K562 (cell line): ENCODE data around the gene BMP8B. TPM values are rescaled to one million over a fixed set of nuclear protein-coding genes. Genes with fewer than 3 reads are reported as not detected.

Experiments used
- ATAC-seq: fragments of 200-7000 bp; cut with Tn5 transposase; 3 replicates; pipeline ENCODE4 v1.9.1; 2020; ENCODE audit warnings: moderate library complexity
- BruUV-seq: library from RNA; stranded (reverse); fragments of 400-500 nt; replicated peaks from 2 replicates; lab custom pipeline; 2021; lab: Mats Ljungman, UMichigan
- CTCF ChIA-PET: fragments of 300-600 bp; formaldehyde crosslinking; extraction: SDS; loops from one replicate; lab custom pipeline; 2021; ENCODE audit warnings: low intra/inter-chr PET ratio; lab: Yijun Ruan, JAX
- POLR2A ChIA-PET: fragments of 300-600, 350-650 bp; sonication (Branson Sonifier 250); formaldehyde crosslinking; extraction: SDS; loops from one replicate; lab custom pipeline; 2021; ENCODE audit warnings: antibody characterized with exemption, inconsistent platforms; lab: Yijun Ruan, JAX
- DNase-seq, 4 experiments: peaks; one replicate each; pipeline versions ENCODE4 v3.0.0 to v3.0.0-alpha.2; 2011 to 2018; ENCODE audit warnings: low spot score in 3 of 4, mixed read lengths in 3 of 4; ENCODE audit errors: extremely low read depth in 1 of 4
- FAIRE-seq: peaks from 2 replicates; lab custom pipeline; 2011; peaks lifted over from hg19 to GRCh38; lab: Jason Lieb, UNC
- H2AFZ ChIP-seq: 2 replicates; pipeline ENCODE4 v1.6.0; 2011; ENCODE audit warnings: low read depth, low read length, control low read depth, inconsistent platforms
- H3K27ac ChIP-seq: fragments of 200-600 bp; 3 replicates; pipeline ENCODE4 v1.8.0; 2011; ENCODE audit warnings: low read depth, mild to moderate bottlenecking, control low read depth, inconsistent platforms, low read length, moderate library complexity, mixed read lengths; ENCODE audit errors: extremely low read depth
- H3K27me3 ChIP-seq, 2 experiments: fragments of 300-600 bp in 1 of 2; 2 replicates in 1 of 2; 3 replicates in 1 of 2; pipeline versions ENCODE4 v1.6.0 to v1.8.0; 2011; ENCODE audit warnings: inconsistent platforms in 2 of 2, low read length in 2 of 2, mild to moderate bottlenecking in 1 of 2, mixed read lengths in 1 of 2, moderate library complexity in 1 of 2; ENCODE audit not compliant: control insufficient read depth in 2 of 2, insufficient read depth in 2 of 2
- H3K36me3 ChIP-seq: fragments of 300-600 bp; 3 replicates; pipeline ENCODE4 v1.8.0; 2011; ENCODE audit warnings: mild to moderate bottlenecking, low read length, inconsistent platforms; ENCODE audit not compliant: control insufficient read depth, insufficient read depth
- H3K4me1 ChIP-seq, 2 experiments: fragments of 200-600 bp in 1 of 2; replicated peaks in 1 of 2; 2 replicates in 1 of 2; 3 replicates in 1 of 2; pipeline versions ENCODE4 v1.5.1 to v1.8.0; 2011; ENCODE audit warnings: inconsistent platforms in 2 of 2, low read length in 2 of 2, mild to moderate bottlenecking in 1 of 2, mixed read lengths in 1 of 2, moderate library complexity in 1 of 2; ENCODE audit not compliant: control insufficient read depth in 2 of 2, insufficient read depth in 2 of 2
- H3K4me2 ChIP-seq: 2 replicates; pipeline ENCODE4 v1.6.1; 2011; ENCODE audit warnings: low read length, control low read depth, inconsistent platforms, mixed read lengths; ENCODE audit not compliant: insufficient read depth
- H3K4me3 ChIP-seq: fragments of 200-600 bp; sonication (generic), shearing (Covaris generic); 2 replicates; pipeline ENCODE4 v1.5.1; 2016; ENCODE audit warnings: control low read depth, inconsistent platforms
- H3K79me2 ChIP-seq: fragments of 200-600 bp; 3 replicates; pipeline ENCODE4 v1.8.0; 2011; ENCODE audit warnings: low read length, inconsistent platforms; ENCODE audit not compliant: control insufficient read depth, insufficient read depth
- H3K9ac ChIP-seq, 2 experiments: 2 replicates each; pipeline versions ENCODE4 v1.6.0 to v1.6.1; 2011; ENCODE audit warnings: low read depth in 2 of 2, low read length in 2 of 2, control low read depth in 1 of 2, inconsistent platforms in 1 of 2, mild to moderate bottlenecking in 1 of 2, mixed read lengths in 1 of 2; ENCODE audit not compliant: insufficient read depth in 1 of 2
- H3K9me1 ChIP-seq: one replicate; pipeline ENCODE4 v1.6.0; 2011; ENCODE audit warnings: inconsistent platforms, mild to moderate bottlenecking, low read length, moderate library complexity; ENCODE audit not compliant: control insufficient read depth, insufficient read depth
- H3K9me3 ChIP-seq: replicated peaks from 2 replicates; pipeline ENCODE4 v1.5.1; 2011; ENCODE audit warnings: low read depth, low read length, inconsistent platforms; ENCODE audit not compliant: control insufficient read depth, insufficient read depth
- H4K20me1 ChIP-seq: replicated peaks from 2 replicates; pipeline ENCODE4 v1.6.1; 2011; ENCODE audit warnings: low read length, inconsistent platforms, mixed read lengths; ENCODE audit not compliant: control insufficient read depth, insufficient read depth
- CEBPB ChIP-seq: fragments of 450-650 bp; IDR thresholded peaks from 2 replicates; pipeline ENCODE4 v1.6.1; 2016; ENCODE audit warnings: missing genetic modification characterization, missing compliant biosample characterization
- CGGBP1 ChIP-seq: fragments of 250-450 bp; sonication (Bioruptor Pico); IDR thresholded peaks from 2 replicates; pipeline ENCODE4 v1.9.0; 2021; ENCODE audit warnings: mild to moderate bottlenecking
- CXXC5 ChIP-seq: fragments of 250-450 bp; sonication (Bioruptor Pico); IDR thresholded peaks from 2 replicates; pipeline ENCODE4 v1.8.0; 2022; ENCODE audit warnings: inconsistent platforms, mild to moderate bottlenecking, moderate library complexity
- MCM2 ChIP-seq: fragments of 450-650 bp; IDR thresholded peaks from 2 replicates; pipeline ENCODE4 v1.6.1; 2017; ENCODE audit warnings: low read depth, mild to moderate bottlenecking
- NR2C1 ChIP-seq, 2 experiments: fragments of 450-650 bp; IDR thresholded peaks; 2 replicates each; pipeline ENCODE4 v1.6.1; 2017; ENCODE audit warnings: mild to moderate bottlenecking in 2 of 2, antibody characterized with exemption in 1 of 2, inconsistent platforms in 1 of 2, missing compliant biosample characterization in 1 of 2, missing genetic modification characterization in 1 of 2
- NR3C1 ChIP-seq: sonication (generic); formaldehyde crosslinking; IDR thresholded peaks from 2 replicates; pipeline ENCODE4 v1.8.1; 2022; ENCODE audit warnings: missing genetic modification reagents
- PCBP2 ChIP-seq: fragments of 200-400 bp; formaldehyde crosslinking; IDR thresholded peaks from 2 replicates; pipeline ENCODE4 v1.6.1; 2018; ENCODE audit warnings: low read length, low read depth, mild to moderate bottlenecking, moderate library complexity; ENCODE audit not compliant: poor library complexity, severe bottlenecking
- RFX1 ChIP-seq: fragments of 450-650 bp; IDR thresholded peaks from 2 replicates; pipeline ENCODE4 v1.6.1; 2016; ENCODE audit warnings: mild to moderate bottlenecking, moderate library complexity
- SAP30 ChIP-seq: fragments of 200-600 bp; sonication (generic); IDR thresholded peaks from 2 replicates; pipeline ENCODE4 v1.6.1; 2012; ENCODE audit warnings: borderline replicate concordance, low read depth, mild to moderate bottlenecking, moderate library complexity, low read length, control low read depth, inconsistent platforms; ENCODE audit not compliant: insufficient read depth, poor library complexity, severe bottlenecking
- ZBTB5 ChIP-seq: fragments of 450-650 bp; IDR thresholded peaks from 2 replicates; pipeline ENCODE4 v1.6.1; 2017; ENCODE audit warnings: antibody characterized with exemption
- ZNF140 ChIP-seq: fragments of 250-450 bp; sonication (Bioruptor Pico); IDR thresholded peaks from 2 replicates; pipeline ENCODE4 v1.8.0; 2021; ENCODE audit warnings: moderate library complexity, mild to moderate bottlenecking, inconsistent platforms
- WGBS: fragments of 100-300 bp; shearing (Covaris generic); methylation state at CpG from one replicate; pipeline ENCODE4 v1.1.6; 2016; ENCODE audit warnings: low coverage, mixed read lengths; ENCODE audit not compliant: insufficient coverage; ENCODE audit errors: missing lambda C conversion rate; 5-methylcytosine and 5-hydroxymethylcytosine counted together
- in situ Hi-C: fragments of 300-500 bp; cut with MboI; formaldehyde crosslinking; loops from 4 replicates; pipeline ENCODE4 v1.15.0; 2018; ENCODE audit warnings: inconsistent platforms, mixed read lengths
- intact Hi-C: fragments of 100-400 bp; cut with micrococcal nuclease; formaldehyde crosslinking; loops from 2 replicates; pipeline ENCODE4 v1.14.2; 2022
- polyA plus RNA-seq, 8 experiments: library from polyadenylated mRNA; depleted of rRNA in 4 of 8; stranded (reverse) in 5 of 8; unstranded in 3 of 8; fragments of >200 nt; fragmentation: Nextera tagmentation in 2 of 8; fragmentation: Illumina TruSeq in 1 of 8; extraction: Ambion mirVana in 2 of 8; extraction: Trizol in 1 of 8; gene quantifications; 2 replicates each; pipeline versions ENCODE4 v1.2.1 to v1.2.3, GENCODE V29; 2011 to 2014; ENCODE audit warnings: inconsistent platforms in 1 of 8, missing spikeins in 1 of 8
- total RNA-seq, 7 experiments: library from RNA; depleted of rRNA in 6 of 7; stranded (reverse); fragments of >200 nt in 6 of 7; fragmentation: Illumina TruSeq in 2 of 7; extraction: Trizol in 2 of 7; gene quantifications; 2 replicates each; pipeline versions ENCODE4 v1.2.1 to v1.2.3, GENCODE V29; 2011 to 2021; ENCODE audit warnings: low replicate concordance in 1 of 7

The BMP8B gene
- total and polyA plus RNA-seq, 9 of the 15 experiments (the other 6 are each of a cell fraction or from before 2014, with no cell fraction given) = 0.03 to 0.33 (median 0.14) TPM

- Histone ChIP-seq H3K4me3 (no peak overlapping the region), H3K4me1 (peaks cover 0 to 4% of the 10 kb centered on the region in 2 experiments; a peak in 4 of 5 replicates), H3K27ac (no peak overlapping the region), H3K9ac (no peak overlapping the region; a peak in 1 of 4 replicates), H2AFZ (peak overlapping the region; percentile 38; the same call in 1 of the 2 replicates), H3K4me2 (no peak overlapping the region; the same call in 1 of the 2 replicates), H4K20me1 (no peaks in the 10 kb centered on the region), H3K27me3 (peaks cover 27 to 43% of the 10 kb centered on the region in 2 experiments), H3K79me2 (no peaks in the 10 kb centered on the region), H3K36me3 (no peaks in the 10 kb centered on the region), H3K9me3 (no peaks in the 10 kb centered on the region), H3K9me1 (no peaks in the 10 kb centered on the region)
- CTCF ChIA-PET = no interaction called here
- ATAC-seq (no peak), FAIRE-seq (no peak), DNase-seq (no peak)
- intact Hi-C loops (no loop called here), in situ Hi-C loops (no loop called here)
- 11% methylated on average over 7 of the region's 7 CpGs for WGBS
- POLR2A ChIA-PET = interaction anchor here (0.9 to 1.9 kb wide), 3 partner anchors 13 to 66 kb away, joined by 3 to 5 read pairs (median 3); no protein-coding TSS in a partner anchor
- no TSS peak for BruUV-seq
- TF ChIP-seq CEBPB = no peak
- peak; percentile 23; the same call in 1 of the 2 replicates for TF ChIP-seq RFX1
Measured at GRCh38 chr1:39733161-39733560, 55.5 kb downstream of the BMP8B start.

DNA sequence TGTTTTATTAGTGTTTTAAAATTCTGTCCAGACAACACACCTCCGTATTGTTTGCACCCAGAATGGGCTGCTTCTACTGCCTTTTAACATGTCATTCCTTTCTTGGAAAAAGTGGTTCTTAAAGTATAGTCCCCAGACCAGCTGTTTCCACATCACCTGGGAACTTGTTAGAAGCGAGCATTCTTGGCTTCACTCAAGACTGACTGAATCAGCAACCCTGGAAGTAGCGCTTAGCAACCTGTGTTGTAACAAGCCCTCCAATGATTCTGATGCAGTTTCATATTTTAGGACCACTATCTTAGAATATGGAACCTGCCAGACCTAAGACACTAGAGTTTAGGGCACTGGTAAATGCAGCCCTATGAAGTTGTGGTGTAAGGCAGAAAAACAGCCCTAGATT lies 55.9 kb downstream of the BMP8B start:
- no peak overlapping the region for H3K27ac ChIP-seq
- H3K4me3 ChIP-seq = no peak overlapping the region
- intact Hi-C loops = no loop called here
- DNase-seq (no peak), FAIRE-seq (no peak), ATAC-seq (no peak)
- peaks cover 0 to 5% of the 10 kb centered on the region in 2 experiments; a peak in 2 of 5 replicates for H3K4me1 ChIP-seq
- no peaks in the 10 kb centered on the region for H3K79me2 ChIP-seq
- H4K20me1 ChIP-seq = no peaks in the 10 kb centered on the region
- H3K9me3 ChIP-seq = no peaks in the 10 kb centered on the region
- H3K36me3 ChIP-seq = no peaks in the 10 kb centered on the region
- H3K27me3 ChIP-seq = peaks cover 31 to 47% of the 10 kb centered on the region in 2 experiments
- no TSS peak for BruUV-seq
- POLR2A ChIA-PET = interaction anchor here (0.9 to 1.9 kb wide), 2 partner anchors 13 to 21 kb away, joined by 3 to 5 read pairs; no protein-coding TSS in a partner anchor
- WGBS = 7% methylated on average over 3 of the region's 3 CpGs
- CTCF ChIA-PET = no interaction called here
- no peak overlapping the region for H3K9ac ChIP-seq
- no peak overlapping the region for H3K4me2 ChIP-seq
- H2AFZ ChIP-seq = peak overlapping the region; percentile 38; the same call in 1 of the 2 replicates
- in situ Hi-C loops = no loop called here
- H3K9me1 ChIP-seq = no peaks in the 10 kb centered on the region
- TF ChIP-seq CXXC5 (no peak), NR3C1 (CRISPR knock-in tag) (no peak), CGGBP1 (CRISPR knock-in tag) (no peak), ZNF140 (CRISPR knock-in tag) (no peak), ZBTB5 (no peak), MCM2 (no peak), NR2C1 (IDR thresholded peaks at IDR 0.05) (no peak), NR2C1 (tag; IDR thresholded peaks at IDR 0.05) (no peak), SAP30 (no peak), PCBP2 (no peak)
